Panc1 (cell line): ENCODE measurements around the gene RPH3AL.

Experiments used
- POLR2AphosphoS5 ChIP-seq: IDR thresholded peaks from 2 replicates; pipeline ENCODE4 v1.6.1; 2012; ENCODE audit warnings: mild to moderate bottlenecking, low read depth, low read length, moderate library complexity
- TF ChIP-seq, protein P1 (sequence below): fragments of 450-650 bp; IDR thresholded peaks from 2 replicates; pipeline ENCODE4 v1.5.1; 2017; ENCODE audit warnings: mild to moderate bottlenecking
- TF ChIP-seq, protein P2 (sequence below), 2 experiments: IDR thresholded peaks; 2 replicates each; pipeline ENCODE4 v1.6.1; 2011 to 2012; ENCODE audit warnings: low read depth in 2 of 2, control low read depth in 1 of 2, low read length in 1 of 2, mild to moderate bottlenecking in 1 of 2, moderate library complexity in 1 of 2; ENCODE audit not compliant: insufficient read depth in 1 of 2

DNA sequence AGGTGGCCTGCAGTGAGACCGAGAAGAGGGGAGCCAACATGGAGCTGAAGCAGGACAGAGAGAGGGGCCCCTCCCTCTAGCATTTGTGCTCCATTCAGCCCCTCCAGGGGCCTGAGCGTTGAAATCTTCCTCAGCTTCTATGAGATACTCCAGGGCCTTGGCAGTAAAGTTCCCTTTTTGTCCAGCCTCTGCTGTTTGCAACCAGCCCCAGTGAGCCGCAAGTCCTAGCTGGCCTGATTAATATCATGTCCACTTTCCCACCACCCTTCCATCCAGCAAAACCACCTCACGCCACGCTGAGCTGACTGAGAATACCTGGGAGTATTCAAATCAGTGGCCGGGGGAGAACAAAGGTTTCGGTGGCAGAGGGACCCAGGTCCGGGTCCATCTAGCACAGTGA, 11.7 kb upstream of the RPH3AL start:
- TF ChIP-seq, protein P1, sequence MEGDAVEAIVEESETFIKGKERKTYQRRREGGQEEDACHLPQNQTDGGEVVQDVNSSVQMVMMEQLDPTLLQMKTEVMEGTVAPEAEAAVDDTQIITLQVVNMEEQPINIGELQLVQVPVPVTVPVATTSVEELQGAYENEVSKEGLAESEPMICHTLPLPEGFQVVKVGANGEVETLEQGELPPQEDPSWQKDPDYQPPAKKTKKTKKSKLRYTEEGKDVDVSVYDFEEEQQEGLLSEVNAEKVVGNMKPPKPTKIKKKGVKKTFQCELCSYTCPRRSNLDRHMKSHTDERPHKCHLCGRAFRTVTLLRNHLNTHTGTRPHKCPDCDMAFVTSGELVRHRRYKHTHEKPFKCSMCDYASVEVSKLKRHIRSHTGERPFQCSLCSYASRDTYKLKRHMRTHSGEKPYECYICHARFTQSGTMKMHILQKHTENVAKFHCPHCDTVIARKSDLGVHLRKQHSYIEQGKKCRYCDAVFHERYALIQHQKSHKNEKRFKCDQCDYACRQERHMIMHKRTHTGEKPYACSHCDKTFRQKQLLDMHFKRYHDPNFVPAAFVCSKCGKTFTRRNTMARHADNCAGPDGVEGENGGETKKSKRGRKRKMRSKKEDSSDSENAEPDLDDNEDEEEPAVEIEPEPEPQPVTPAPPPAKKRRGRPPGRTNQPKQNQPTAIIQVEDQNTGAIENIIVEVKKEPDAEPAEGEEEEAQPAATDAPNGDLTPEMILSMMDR = no peak
- TF ChIP-seq, protein P2, sequence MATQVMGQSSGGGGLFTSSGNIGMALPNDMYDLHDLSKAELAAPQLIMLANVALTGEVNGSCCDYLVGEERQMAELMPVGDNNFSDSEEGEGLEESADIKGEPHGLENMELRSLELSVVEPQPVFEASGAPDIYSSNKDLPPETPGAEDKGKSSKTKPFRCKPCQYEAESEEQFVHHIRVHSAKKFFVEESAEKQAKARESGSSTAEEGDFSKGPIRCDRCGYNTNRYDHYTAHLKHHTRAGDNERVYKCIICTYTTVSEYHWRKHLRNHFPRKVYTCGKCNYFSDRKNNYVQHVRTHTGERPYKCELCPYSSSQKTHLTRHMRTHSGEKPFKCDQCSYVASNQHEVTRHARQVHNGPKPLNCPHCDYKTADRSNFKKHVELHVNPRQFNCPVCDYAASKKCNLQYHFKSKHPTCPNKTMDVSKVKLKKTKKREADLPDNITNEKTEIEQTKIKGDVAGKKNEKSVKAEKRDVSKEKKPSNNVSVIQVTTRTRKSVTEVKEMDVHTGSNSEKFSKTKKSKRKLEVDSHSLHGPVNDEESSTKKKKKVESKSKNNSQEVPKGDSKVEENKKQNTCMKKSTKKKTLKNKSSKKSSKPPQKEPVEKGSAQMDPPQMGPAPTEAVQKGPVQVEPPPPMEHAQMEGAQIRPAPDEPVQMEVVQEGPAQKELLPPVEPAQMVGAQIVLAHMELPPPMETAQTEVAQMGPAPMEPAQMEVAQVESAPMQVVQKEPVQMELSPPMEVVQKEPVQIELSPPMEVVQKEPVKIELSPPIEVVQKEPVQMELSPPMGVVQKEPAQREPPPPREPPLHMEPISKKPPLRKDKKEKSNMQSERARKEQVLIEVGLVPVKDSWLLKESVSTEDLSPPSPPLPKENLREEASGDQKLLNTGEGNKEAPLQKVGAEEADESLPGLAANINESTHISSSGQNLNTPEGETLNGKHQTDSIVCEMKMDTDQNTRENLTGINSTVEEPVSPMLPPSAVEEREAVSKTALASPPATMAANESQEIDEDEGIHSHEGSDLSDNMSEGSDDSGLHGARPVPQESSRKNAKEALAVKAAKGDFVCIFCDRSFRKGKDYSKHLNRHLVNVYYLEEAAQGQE (IDR thresholded peaks at IDR 0.05; ENCODE audit: insufficient read depth in 1 of 2, low read depth in 2 of 2, low read length in 1 of 2) = no peak
- no peak for TF ChIP-seq POLR2AphosphoS5
